IPS-20b (cell line): ENCODE results near the gene PIK3R5.
A peak's percentile ranks its signal among the peaks of the same experiment; 100 is the strongest.

Experiments
- H3K27ac ChIP-seq: one replicate; pipeline ENCODE4 v1.5.1; 2013; ENCODE audit warnings: low read length
- H3K27me3 ChIP-seq: 2 replicates; pipeline ENCODE4 v1.6.1; 2013; ENCODE audit warnings: mild to moderate bottlenecking, low read length, inconsistent platforms; ENCODE audit not compliant: insufficient read depth
- H3K36me3 ChIP-seq: 2 replicates; pipeline ENCODE4 v1.6.1; 2013; ENCODE audit warnings: low read depth, mild to moderate bottlenecking, inconsistent platforms, low read length, moderate library complexity; ENCODE audit not compliant: insufficient read depth
- H3K4me1 ChIP-seq: 2 replicates; pipeline ENCODE4 v1.6.1; 2013; ENCODE audit warnings: mild to moderate bottlenecking, control low read depth, inconsistent platforms, low read length, moderate library complexity; ENCODE audit not compliant: insufficient read depth
- H3K4me3 ChIP-seq: 2 replicates; pipeline ENCODE4 v1.5.1; 2013; ENCODE audit warnings: mild to moderate bottlenecking, low read length, inconsistent platforms
- H3K9ac ChIP-seq: 2 replicates; pipeline ENCODE4 v1.6.1; 2013; ENCODE audit warnings: low read depth, mild to moderate bottlenecking, inconsistent platforms, low read length, moderate library complexity
- H3K9me3 ChIP-seq: 2 replicates; pipeline ENCODE4 v1.6.1; 2013; ENCODE audit warnings: mild to moderate bottlenecking, low read depth, low read length, inconsistent platforms; ENCODE audit not compliant: insufficient read depth

PIK3R5 gene

GRCh38 chr17:8965394-8966168 lies at the start of gene PIK3R5:
PIK3R5 (minus strand) TSS chr17:8965707; CDS start chr17:8911494, 54,213 bp downstream.
- Histone ChIP-seq H3K9me3 (no peaks in the 10 kb centered on the region), H3K9ac (peak within 1 kb of the TSS; percentile 67; the same call in 1 of the 2 replicates), H3K36me3 (no peaks in the 10 kb centered on the region), H3K27me3 (peaks cover 49% of the 10 kb centered on the region), H3K27ac (no peak within 1 kb of the TSS), H3K4me1 (no peaks in the 10 kb centered on the region), H3K4me3 (peak within 1 kb of the TSS; percentile 76)

- H3K9me3 ChIP-seq = no peaks in the 10 kb centered on the region
- H3K4me1 ChIP-seq = peaks cover 3% of the 10 kb centered on the region; the same call in 1 of the 2 replicates
- H3K27me3 ChIP-seq = peaks cover 79% of the 10 kb centered on the region
- no peak overlapping the region for H3K9ac ChIP-seq
- no peak overlapping the region for H3K4me3 ChIP-seq
- no peak overlapping the region for H3K27ac ChIP-seq
- no peaks in the 10 kb centered on the region for H3K36me3 ChIP-seq
Measured at GRCh38 chr17:9011001-9011400, 45.5 kb upstream of the PIK3R5 start.

GRCh38 chr17:9009737-9010136 lies 44.2 kb upstream of the PIK3R5 start:
- Histone ChIP-seq H3K36me3 (no peaks in the 10 kb centered on the region), H3K9me3 (no peaks in the 10 kb centered on the region), H3K27me3 (peaks cover 89% of the 10 kb centered on the region)

DNA sequence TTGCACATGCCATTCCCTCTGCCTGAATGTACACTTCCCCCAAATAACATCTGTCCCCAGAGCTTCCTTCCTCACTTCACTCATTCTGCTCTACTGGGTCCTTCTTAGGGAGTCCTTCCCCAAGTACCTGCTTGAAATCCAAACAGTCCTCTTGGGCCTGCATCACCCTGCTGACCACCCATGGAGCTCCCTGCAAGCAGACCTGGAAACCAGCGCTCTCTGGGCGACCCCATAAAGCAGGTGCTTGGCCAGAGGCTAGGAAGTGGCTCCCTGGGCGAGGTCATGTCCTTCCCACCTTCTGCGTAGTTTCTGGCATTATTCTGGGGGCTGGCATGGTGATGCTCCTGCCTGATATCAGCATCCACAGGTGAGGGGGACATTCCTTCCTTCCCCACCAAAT lies 43.6 kb upstream of the PIK3R5 start:
- no peak overlapping the region for H3K4me3 ChIP-seq
- H3K36me3 ChIP-seq = no peaks in the 10 kb centered on the region
- H3K4me1 ChIP-seq = peaks cover 10% of the 10 kb centered on the region; the same call in 1 of the 2 replicates
- no peak overlapping the region for H3K27ac ChIP-seq
- peaks cover 89% of the 10 kb centered on the region for H3K27me3 ChIP-seq
- no peak overlapping the region for H3K9ac ChIP-seq
- H3K9me3 ChIP-seq = no peaks in the 10 kb centered on the region

More at GRCh38 chr17:9009737-9010136, 44.2 kb upstream of the PIK3R5 start:
- no peak overlapping the region for H3K27ac ChIP-seq
- peaks cover 4% of the 10 kb centered on the region; the same call in 1 of the 2 replicates for H3K4me1 ChIP-seq
- no peak overlapping the region for H3K4me3 ChIP-seq
- no peak overlapping the region for H3K9ac ChIP-seq

- H3K4me3 ChIP-seq = no peak overlapping the region
- no peaks in the 10 kb centered on the region for H3K36me3 ChIP-seq
- H3K27me3 ChIP-seq = peaks cover 92% of the 10 kb centered on the region
- no peaks in the 10 kb centered on the region for H3K9me3 ChIP-seq
- H3K27ac ChIP-seq = no peak overlapping the region
- peaks cover 7% of the 10 kb centered on the region; the same call in 1 of the 2 replicates for H3K4me1 ChIP-seq
- H3K9ac ChIP-seq = no peak overlapping the region
Measured at GRCh38 chr17:9007052-9007714, 41.7 kb upstream of the PIK3R5 start.

- Histone ChIP-seq H3K4me1 (peaks cover 7% of the 10 kb centered on the region; the same call in 1 of the 2 replicates), H3K9ac (no peak overlapping the region), H3K4me3 (no peak overlapping the region), H3K36me3 (no peaks in the 10 kb centered on the region), H3K9me3 (no peaks in the 10 kb centered on the region), H3K27me3 (peaks cover 99% of the 10 kb centered on the region), H3K27ac (no peak overlapping the region)
Measured at GRCh38 chr17:9006175-9006767, 40.8 kb upstream of the PIK3R5 start.

- H3K9me3 ChIP-seq = no peaks in the 10 kb centered on the region
- H3K4me3 ChIP-seq = peak overlapping the region; percentile 48; the same call in 1 of the 2 replicates
- H3K27me3 ChIP-seq = peaks cover 99% of the 10 kb centered on the region
- H3K27ac ChIP-seq = no peak overlapping the region
- H3K36me3 ChIP-seq = no peaks in the 10 kb centered on the region
- H3K4me1 ChIP-seq = peaks cover 7% of the 10 kb centered on the region; the same call in 1 of the 2 replicates
- no peak overlapping the region for H3K9ac ChIP-seq
Measured at GRCh38 chr17:9004961-9005285, 39.4 kb upstream of the PIK3R5 start.

DNA sequence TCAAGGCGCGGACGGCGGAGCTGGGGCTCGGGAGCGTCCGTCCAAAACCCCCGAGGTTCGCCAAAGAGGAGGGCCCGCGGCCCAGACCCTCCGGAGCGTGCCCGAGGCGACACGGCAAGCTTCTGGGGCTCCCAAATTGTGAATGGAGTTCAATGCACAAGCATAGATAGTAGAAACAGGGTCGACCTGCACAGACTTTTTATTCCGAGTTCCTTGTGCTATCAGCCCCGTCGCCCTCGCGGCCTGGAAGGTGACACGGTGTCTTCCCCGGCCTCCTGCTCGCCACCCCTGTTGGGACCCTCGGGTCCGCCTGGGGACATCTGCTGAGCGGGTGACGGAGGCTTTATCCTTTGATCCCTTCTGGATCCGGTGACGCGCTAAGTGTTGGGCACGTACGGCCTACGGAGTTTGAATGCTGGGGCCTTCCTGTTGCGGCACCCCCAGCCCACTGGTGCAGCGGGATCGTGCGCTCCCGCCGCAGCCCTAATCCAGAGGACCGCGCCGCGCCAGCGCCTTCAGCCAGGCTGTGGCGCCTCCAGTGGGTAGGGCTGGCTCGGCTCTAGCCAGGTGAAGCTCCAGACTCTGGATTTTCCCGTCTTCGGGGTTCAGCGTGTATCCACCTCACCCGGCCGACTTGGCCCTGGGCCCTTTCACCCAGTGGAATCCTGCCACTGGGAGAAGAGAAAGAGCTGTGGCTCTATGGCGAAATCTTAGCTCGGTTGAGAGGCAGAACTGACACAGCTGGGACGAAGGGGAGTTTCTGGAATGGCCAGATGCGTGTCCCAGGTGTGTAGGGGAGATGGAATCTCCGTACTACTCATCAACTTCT lies 38.8 kb upstream of the PIK3R5 start:
- peaks cover 7% of the 10 kb centered on the region; the same call in 1 of the 2 replicates for H3K4me1 ChIP-seq
- H3K27me3 ChIP-seq = peaks cover 99% of the 10 kb centered on the region
- no peak overlapping the region for H3K9ac ChIP-seq
- H3K9me3 ChIP-seq = no peaks in the 10 kb centered on the region
- peak overlapping the region; percentile 48; the same call in 1 of the 2 replicates for H3K4me3 ChIP-seq
- H3K36me3 ChIP-seq = no peaks in the 10 kb centered on the region
- no peak overlapping the region for H3K27ac ChIP-seq

GRCh38 chr17:9003355-9004131 lies 38.0 kb upstream of the PIK3R5 start:
- no peak overlapping the region for H3K9ac ChIP-seq
- peak overlapping the region; percentile 48; the same call in 1 of the 2 replicates for H3K4me3 ChIP-seq
- H3K27ac ChIP-seq = no peak overlapping the region
- no peaks in the 10 kb centered on the region for H3K9me3 ChIP-seq
- H3K4me1 ChIP-seq = peaks cover 7% of the 10 kb centered on the region; the same call in 1 of the 2 replicates
- H3K27me3 ChIP-seq = peaks cover 91% of the 10 kb centered on the region
- H3K36me3 ChIP-seq = no peaks in the 10 kb centered on the region

- peaks cover 7% of the 10 kb centered on the region; the same call in 1 of the 2 replicates for H3K4me1 ChIP-seq
- H3K4me3 ChIP-seq = peak overlapping the region; percentile 43; the same call in 1 of the 2 replicates
- H3K9me3 ChIP-seq = no peaks in the 10 kb centered on the region
- H3K36me3 ChIP-seq = no peaks in the 10 kb centered on the region
- peaks cover 85% of the 10 kb centered on the region for H3K27me3 ChIP-seq
- no peak overlapping the region for H3K27ac ChIP-seq
- H3K9ac ChIP-seq = no peak overlapping the region
Measured at GRCh38 chr17:9002606-9003354, 37.3 kb upstream of the PIK3R5 start.
